ENCODE measurements around the gene PRPF38B. TPM values are rescaled to one million over a fixed set of nuclear protein-coding genes. Genes with fewer than 3 reads are reported as not detected.

The PRPF38B gene
- total and polyA plus RNA-seq, 2 experiments from 2014 or later: 40.5 to 86.4 TPM

DNA sequence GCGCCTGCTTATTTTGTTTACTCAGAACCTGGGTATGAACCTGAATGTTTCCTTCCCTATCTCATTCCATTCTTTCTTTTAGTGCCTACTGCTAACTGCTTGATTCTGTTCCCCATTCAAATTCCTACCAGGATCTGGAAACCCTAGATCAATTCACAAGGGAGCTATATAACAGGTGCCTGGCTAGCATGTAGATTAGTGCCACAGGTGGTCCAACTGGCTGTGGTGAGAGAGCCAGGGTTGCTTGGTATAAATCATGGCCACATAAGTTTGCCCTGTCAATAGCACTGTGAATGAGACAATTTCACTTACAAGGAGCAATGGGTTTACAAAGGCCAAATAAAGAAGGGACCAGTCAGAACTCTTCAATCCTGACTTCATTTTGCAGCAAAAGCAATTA lies 6.6 kb upstream of the PRPF38B start (continued):
- no peak for TF ChIP-seq NANOG (IDR thresholded peaks at IDR 0.05; ENCODE audit: borderline replicate concordance)
- TF ChIP-seq EZH2 (IDR thresholded peaks at IDR 0.05; ENCODE audit: low read depth, unreplicated experiment): no peak
- TF ChIP-seq JUNB (IDR thresholded peaks at IDR 0.05; ENCODE audit: unreplicated experiment): no peak
- TF ChIP-seq, protein P1, sequence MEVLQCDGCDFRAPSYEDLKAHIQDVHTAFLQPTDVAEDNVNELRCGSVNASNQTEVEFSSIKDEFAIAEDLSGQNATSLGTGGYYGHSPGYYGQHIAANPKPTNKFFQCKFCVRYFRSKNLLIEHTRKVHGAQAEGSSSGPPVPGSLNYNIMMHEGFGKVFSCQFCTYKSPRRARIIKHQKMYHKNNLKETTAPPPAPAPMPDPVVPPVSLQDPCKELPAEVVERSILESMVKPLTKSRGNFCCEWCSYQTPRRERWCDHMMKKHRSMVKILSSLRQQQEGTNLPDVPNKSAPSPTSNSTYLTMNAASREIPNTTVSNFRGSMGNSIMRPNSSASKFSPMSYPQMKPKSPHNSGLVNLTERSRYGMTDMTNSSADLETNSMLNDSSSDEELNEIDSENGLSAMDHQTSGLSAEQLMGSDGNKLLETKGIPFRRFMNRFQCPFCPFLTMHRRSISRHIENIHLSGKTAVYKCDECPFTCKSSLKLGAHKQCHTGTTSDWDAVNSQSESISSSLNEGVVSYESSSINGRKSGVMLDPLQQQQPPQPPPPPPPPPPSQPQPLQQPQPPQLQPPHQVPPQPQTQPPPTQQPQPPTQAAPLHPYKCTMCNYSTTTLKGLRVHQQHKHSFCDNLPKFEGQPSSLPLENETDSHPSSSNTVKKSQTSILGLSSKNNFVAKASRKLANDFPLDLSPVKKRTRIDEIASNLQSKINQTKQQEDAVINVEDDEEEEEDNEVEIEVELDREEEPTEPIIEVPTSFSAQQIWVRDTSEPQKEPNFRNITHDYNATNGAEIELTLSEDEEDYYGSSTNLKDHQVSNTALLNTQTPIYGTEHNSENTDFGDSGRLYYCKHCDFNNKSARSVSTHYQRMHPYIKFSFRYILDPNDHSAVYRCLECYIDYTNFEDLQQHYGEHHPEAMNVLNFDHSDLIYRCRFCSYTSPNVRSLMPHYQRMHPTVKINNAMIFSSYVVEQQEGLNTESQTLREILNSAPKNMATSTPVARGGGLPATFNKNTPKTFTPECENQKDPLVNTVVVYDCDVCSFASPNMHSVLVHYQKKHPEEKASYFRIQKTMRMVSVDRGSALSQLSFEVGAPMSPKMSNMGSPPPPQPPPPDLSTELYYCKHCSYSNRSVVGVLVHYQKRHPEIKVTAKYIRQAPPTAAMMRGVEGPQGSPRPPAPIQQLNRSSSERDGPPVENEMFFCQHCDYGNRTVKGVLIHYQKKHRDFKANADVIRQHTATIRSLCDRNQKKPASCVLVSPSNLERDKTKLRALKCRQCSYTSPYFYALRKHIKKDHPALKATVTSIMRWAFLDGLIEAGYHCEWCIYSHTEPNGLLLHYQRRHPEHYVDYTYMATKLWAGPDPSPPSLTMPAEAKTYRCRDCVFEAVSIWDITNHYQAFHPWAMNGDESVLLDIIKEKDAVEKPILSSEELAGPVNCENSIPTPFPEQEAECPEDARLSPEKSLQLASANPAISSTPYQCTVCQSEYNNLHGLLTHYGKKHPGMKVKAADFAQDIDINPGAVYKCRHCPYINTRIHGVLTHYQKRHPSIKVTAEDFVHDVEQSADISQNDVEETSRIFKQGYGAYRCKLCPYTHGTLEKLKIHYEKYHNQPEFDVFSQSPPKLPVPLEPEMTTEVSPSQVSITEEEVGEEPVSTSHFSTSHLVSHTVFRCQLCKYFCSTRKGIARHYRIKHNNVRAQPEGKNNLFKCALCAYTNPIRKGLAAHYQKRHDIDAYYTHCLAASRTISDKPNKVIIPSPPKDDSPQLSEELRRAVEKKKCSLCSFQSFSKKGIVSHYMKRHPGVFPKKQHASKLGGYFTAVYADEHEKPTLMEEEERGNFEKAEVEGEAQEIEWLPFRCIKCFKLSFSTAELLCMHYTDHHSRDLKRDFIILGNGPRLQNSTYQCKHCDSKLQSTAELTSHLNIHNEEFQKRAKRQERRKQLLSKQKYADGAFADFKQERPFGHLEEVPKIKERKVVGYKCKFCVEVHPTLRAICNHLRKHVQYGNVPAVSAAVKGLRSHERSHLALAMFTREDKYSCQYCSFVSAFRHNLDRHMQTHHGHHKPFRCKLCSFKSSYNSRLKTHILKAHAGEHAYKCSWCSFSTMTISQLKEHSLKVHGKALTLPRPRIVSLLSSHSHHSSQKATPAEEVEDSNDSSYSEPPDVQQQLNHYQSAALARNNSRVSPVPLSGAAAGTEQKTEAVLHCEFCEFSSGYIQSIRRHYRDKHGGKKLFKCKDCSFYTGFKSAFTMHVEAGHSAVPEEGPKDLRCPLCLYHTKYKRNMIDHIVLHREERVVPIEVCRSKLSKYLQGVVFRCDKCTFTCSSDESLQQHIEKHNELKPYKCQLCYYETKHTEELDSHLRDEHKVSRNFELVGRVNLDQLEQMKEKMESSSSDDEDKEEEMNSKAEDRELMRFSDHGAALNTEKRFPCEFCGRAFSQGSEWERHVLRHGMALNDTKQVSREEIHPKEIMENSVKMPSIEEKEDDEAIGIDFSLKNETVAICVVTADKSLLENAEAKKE (CRISPR knock-in tag; IDR thresholded peaks at IDR 0.05): no peak
- TF ChIP-seq EZH2phosphoT487 (IDR thresholded peaks at IDR 0.05; ENCODE audit: unreplicated experiment): no peak
- TF ChIP-seq, protein P2, sequence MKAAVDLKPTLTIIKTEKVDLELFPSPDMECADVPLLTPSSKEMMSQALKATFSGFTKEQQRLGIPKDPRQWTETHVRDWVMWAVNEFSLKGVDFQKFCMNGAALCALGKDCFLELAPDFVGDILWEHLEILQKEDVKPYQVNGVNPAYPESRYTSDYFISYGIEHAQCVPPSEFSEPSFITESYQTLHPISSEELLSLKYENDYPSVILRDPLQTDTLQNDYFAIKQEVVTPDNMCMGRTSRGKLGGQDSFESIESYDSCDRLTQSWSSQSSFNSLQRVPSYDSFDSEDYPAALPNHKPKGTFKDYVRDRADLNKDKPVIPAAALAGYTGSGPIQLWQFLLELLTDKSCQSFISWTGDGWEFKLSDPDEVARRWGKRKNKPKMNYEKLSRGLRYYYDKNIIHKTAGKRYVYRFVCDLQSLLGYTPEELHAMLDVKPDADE (IDR thresholded peaks at IDR 0.05): no peak
- TF ChIP-seq ZNF331 (CRISPR knock-in tag; IDR thresholded peaks at IDR 0.05; ENCODE audit: low read depth): no peak

DNA sequence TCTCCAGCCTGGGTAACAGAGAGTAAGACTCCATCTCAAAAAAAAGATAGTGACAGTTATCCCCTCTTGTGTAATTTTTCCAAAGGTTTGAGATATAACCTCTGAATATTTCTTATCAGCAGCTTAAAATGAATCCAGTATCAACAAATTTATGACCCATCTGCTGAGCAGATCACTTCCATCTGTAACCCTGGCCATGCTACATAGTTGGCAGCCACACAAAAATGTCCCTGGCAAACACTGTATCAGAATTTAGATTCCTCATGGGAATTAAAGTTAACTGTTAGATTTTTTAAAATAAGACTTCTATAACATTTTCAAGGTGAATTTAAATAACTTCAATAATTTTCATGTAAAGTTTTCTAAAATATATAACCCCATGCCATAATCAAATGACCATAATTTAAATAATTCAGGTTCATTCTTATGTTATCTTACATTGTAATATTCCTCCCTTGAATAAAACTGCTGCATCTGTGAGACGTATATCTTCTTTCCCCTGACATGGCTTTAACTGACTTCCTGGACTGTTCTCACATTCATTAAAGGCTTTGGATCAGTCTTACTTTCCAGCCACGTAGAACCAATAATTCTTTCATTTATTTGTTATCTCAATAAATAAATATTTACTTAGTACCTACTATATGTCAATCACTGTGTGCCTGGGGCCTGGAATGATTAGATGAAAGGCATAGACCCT lies 5.3 kb upstream of the PRPF38B start:
- Histone ChIP-seq H3K4me2 (no peak overlapping the region), H3K9me2 (ENCODE audit: insufficient read depth) (no peaks in the 10 kb centered on the region), H3K4me1 (ENCODE audit: insufficient read depth) (peaks cover 5% of the 10 kb centered on the region), H3K4me3 (no peak overlapping the region), H3F3A (replicated peaks; ENCODE audit: low read depth) (no peaks in the 10 kb centered on the region), H3K36me3 (ENCODE audit: insufficient read depth) (no peaks in the 10 kb centered on the region), H3K27me3 (ENCODE audit: insufficient read depth) (no peaks in the 10 kb centered on the region), H4K20me1 (replicated peaks; ENCODE audit: insufficient read depth) (no peaks in the 10 kb centered on the region), H3K79me2 (replicated peaks; ENCODE audit: insufficient read depth) (peaks cover 11% of the 10 kb centered on the region), H2AFZ (no peak overlapping the region), H3K27ac (ENCODE audit: low read depth) (no peak overlapping the region)
- no peak for DNase-seq (ENCODE audit: low spot score)
- H3K27me3 Mint-ChIP-seq (ENCODE audit: insufficient read depth, low read depth, poor library complexity): peaks cover 2% of the 10 kb centered on the region
- H3K36me3 Mint-ChIP-seq (ENCODE audit: low read depth): no peaks in the 10 kb centered on the region
- H3K4me3 Mint-ChIP-seq: no peak overlapping the region
- no peak overlapping the region for H3K27ac Mint-ChIP-seq
- H3K9me3 Mint-ChIP-seq: no peaks in the 10 kb centered on the region
- ATAC-seq: no peak
- peaks cover 26% of the 10 kb centered on the region for H3K4me1 Mint-ChIP-seq
- no peak for TF ChIP-seq JUNB (IDR thresholded peaks at IDR 0.05; ENCODE audit: unreplicated experiment)
- no peak for TF ChIP-seq ZNF114 (CRISPR knock-in tag; IDR thresholded peaks at IDR 0.05)
- TF ChIP-seq, protein P1 (CRISPR knock-in tag; IDR thresholded peaks at IDR 0.05): no peak
